Measurements from ENCODE around the gene ISM2. TPM values are rescaled to one million over a fixed set of nuclear protein-coding genes. Genes with fewer than 3 reads are reported as not detected.

ISM2 gene
- total and polyA plus RNA-seq, 9 of the 15 experiments (the other 6 are each of a cell fraction or from before 2014, with no cell fraction given): 0.08 to 0.11 TPM; not detected in 7

GRCh38 chr14:77543240-77543551 lies 44.6 kb upstream of the ISM2 start:
- in situ Hi-C loops (cut with MboI) (no loop called here), intact Hi-C loops (cut with micrococcal nuclease) (no loop called here)
- ChIA-PET POLR2A (no interaction called here), CTCF (ENCODE audit: low intra/inter-chr PET ratio) (no interaction called here)
- Histone ChIP-seq H4K20me1 (replicated peaks; ENCODE audit: control insufficient read depth, insufficient read depth, low read length) (no peaks in the 10 kb centered on the region), H3K4me2 (ENCODE audit: insufficient read depth, low read length) (no peak overlapping the region), H3K9me3 (replicated peaks; ENCODE audit: control insufficient read depth, insufficient read depth, low read depth, low read length) (no peaks in the 10 kb centered on the region), H3K9ac (ENCODE audit: insufficient read depth in 1 of 2, low read depth in 2 of 2, low read length in 2 of 2) (no peak overlapping the region), H3K27me3 (ENCODE audit: control insufficient read depth in 2 of 2, insufficient read depth in 2 of 2, low read length in 2 of 2) (no peaks in the 10 kb centered on the region), H3K27ac (ENCODE audit: extremely low read depth, low read depth, low read length) (no peak overlapping the region), H3K9me1 (ENCODE audit: control insufficient read depth, insufficient read depth, low read length) (no peaks in the 10 kb centered on the region), H3K36me3 (ENCODE audit: control insufficient read depth, insufficient read depth, low read length) (peaks cover 23% of the 10 kb centered on the region), H3K4me1 (replicated peaks in 1 of 2; ENCODE audit: control insufficient read depth in 2 of 2, insufficient read depth in 2 of 2, low read length in 2 of 2) (peaks cover 0 to 5% of the 10 kb centered on the region in 2 experiments; a peak in 1 of 5 replicates), H3K79me2 (ENCODE audit: control insufficient read depth, insufficient read depth, low read length) (no peaks in the 10 kb centered on the region), H3K4me3 (no peak overlapping the region), H2AFZ (ENCODE audit: low read depth, low read length) (no peak overlapping the region)
- 23% methylated on average over 5 of the region's 5 CpGs for WGBS (ENCODE audit: insufficient coverage, low coverage, missing lambda C conversion rate)
- no peak for FAIRE-seq
- peak in 2 of 4 experiments; percentile 22 to 34 for DNase-seq (ENCODE audit: extremely low read depth in 1 of 4, low spot score in 3 of 4)
- no TSS peak for BruUV-seq (replicated peaks)
- ATAC-seq: peak; percentile 83
- TF ChIP-seq RBBP5 (IDR thresholded peaks at IDR 0.05; ENCODE audit: borderline replicate concordance, insufficient read depth, low read length, poor library complexity, severe bottlenecking): no peak
- TF ChIP-seq WHSC1 (IDR thresholded peaks at IDR 0.05; ENCODE audit: low read length): no peak
- TF ChIP-seq IFI16 (CRISPR knock-in tag; IDR thresholded peaks at IDR 0.05): no peak
- TF ChIP-seq SMAD1 (IDR thresholded peaks at IDR 0.05; ENCODE audit: low read depth, low read length, partially characterized antibody): no peak
- TF ChIP-seq SRSF1 (IDR thresholded peaks at IDR 0.05; ENCODE audit: low read depth, low read length): no peak
- no peak for TF ChIP-seq ZNF280A (IDR thresholded peaks at IDR 0.05; ENCODE audit: low read depth, partially characterized antibody)
- no peak for TF ChIP-seq PTRF (tag; IDR thresholded peaks at IDR 0.05)
- TF ChIP-seq CREB3L1 (IDR thresholded peaks at IDR 0.05; ENCODE audit: borderline replicate concordance, low read depth): no peak
- no peak for TF ChIP-seq MAFG (tag; conservative IDR thresholded peaks at IDR 0.05)
- TF ChIP-seq HMBOX1 (IDR thresholded peaks at IDR 0.05): peak; percentile 97
- TF ChIP-seq FOXK2 (conservative IDR thresholded peaks at IDR 0.05 in 1 of 2, IDR thresholded peaks at IDR 0.05 in 1 of 2; ENCODE audit: low read depth in 2 of 2): 0 out of 4 replicates have a peak, but pooled peaks of 1 of the 2 experiments have one; percentile 32
- no peak for TF ChIP-seq ATF1 (CRISPR knock-in tag; IDR thresholded peaks at IDR 0.05)
- TF ChIP-seq ATF1 (tag; IDR thresholded peaks at IDR 0.05): no peak
- no peak for TF ChIP-seq MYNN (IDR thresholded peaks at IDR 0.05)
- no peak for TF ChIP-seq MYNN (CRISPR knock-in tag; IDR thresholded peaks at IDR 0.05)
- 0 out of 2 replicates have a peak, but pooled peaks have one; percentile 37 for TF ChIP-seq ZNF785 (CRISPR knock-in tag; IDR thresholded peaks at IDR 0.05)
- no peak for TF ChIP-seq NEUROD1 (IDR thresholded peaks at IDR 0.05; ENCODE audit: borderline replicate concordance, low read depth, low read length, partially characterized antibody)
- TF ChIP-seq ATF6 (CRISPR knock-in tag; IDR thresholded peaks at IDR 0.05): no peak
- TF ChIP-seq TAF9B (IDR thresholded peaks at IDR 0.05; ENCODE audit: partially characterized antibody): no peak
- no peak for TF ChIP-seq BCOR (IDR thresholded peaks at IDR 0.05)
